GM12874 (cell line): ENCODE measurements around the gene ASB6.

Experiments
- CTCF ChIP-seq: IDR thresholded peaks from 2 replicates; pipeline ENCODE4 v1.5.1; 2011; ENCODE audit warnings: low read depth, mild to moderate bottlenecking, control low read depth, low read length, moderate library complexity; ENCODE audit not compliant: insufficient read depth

ASB6 gene

GRCh38 chr9:129629251-129629820 lies 12.6 kb downstream of the ASB6 start:
- TF ChIP-seq CTCF = no peak

GRCh38 chr9:129628709-129629108 lies 13.2 kb downstream of the ASB6 start:
- no peak for TF ChIP-seq CTCF

GRCh38 chr9:129627556-129628440 lies 14.2 kb downstream of the ASB6 start:
- TF ChIP-seq CTCF = no peak

- no peak for TF ChIP-seq CTCF
Observed at GRCh38 chr9:129626625-129627284, 15.2 kb downstream of the ASB6 start.

GRCh38 chr9:129626079-129626624 lies 15.8 kb downstream of the ASB6 start, which contains the start of gene NTMT1:
NTMT1 (plus strand) TSS chr9:129626163; CDS start chr9:129632704, 6,541 bp downstream.
- TF ChIP-seq CTCF = no peak

- no peak for TF ChIP-seq CTCF
Observed at GRCh38 chr9:129624947-129625346, 17.0 kb downstream of the ASB6 start.
